Measurements from ENCODE around the gene C6orf89. TPM values are rescaled to one million over a fixed set of nuclear protein-coding genes. Genes with fewer than 3 reads are reported as not detected.
"Not testable (repeated sequence)": the region's sequence is repeated elsewhere in the genome, so short reads cannot be mapped to it uniquely, and the experiment has no call there.

C6orf89 gene
- total RNA-seq, 2 experiments from 2014 or later: 40.0 to 41.1 TPM

- peak overlapping the region; percentile 98 for H3K27ac Mint-ChIP-seq
- DNase-seq (peak; percentile 38), ATAC-seq (peak; percentile 4)
- peaks cover 51% of the 10 kb centered on the region for H3K4me1 Mint-ChIP-seq (ENCODE audit: low read depth)
- no peaks in the 10 kb centered on the region for H3K9me3 Mint-ChIP-seq (ENCODE audit: insufficient read depth)
- ChIA-PET CTCF (interaction anchor here (0.7 to 6.8 kb wide), 23 partner anchors 9 to 388 kb away, joined by 3 to 130 read pairs (median 8); partner anchors contain the start of genes C6orf89 and FGD2), POLR2A (interaction anchor here (0.7 to 3.4 kb wide), 10 partner anchors 8 to 559 kb away, joined by 3 to 35 read pairs (median 4); partner anchors contain the start of genes C6orf89, CMTR1 and MTCH1)
- H3K27me3 Mint-ChIP-seq (ENCODE audit: low read depth): peaks cover 8% of the 10 kb centered on the region
- H3K36me3 Mint-ChIP-seq (ENCODE audit: low read depth): peaks cover 35% of the 10 kb centered on the region
- peak overlapping the region; percentile 83 for H3K4me3 Mint-ChIP-seq
Observed at GRCh38 chr6:36873612-36874442, 11.9 kb upstream of the C6orf89 start.

GRCh38 chr6:36874443-36875249, 11.1 kb upstream of the C6orf89 start, which contains the start of gene PPIL1:
PPIL1 (minus strand) TSS chr6:36874803; CDS start chr6:36874772, 31 bp downstream.
- H3K4me1 Mint-ChIP-seq (ENCODE audit: low read depth): peaks cover 47% of the 10 kb centered on the region
- H3K9me3 Mint-ChIP-seq (ENCODE audit: insufficient read depth): no peaks in the 10 kb centered on the region
- H3K27me3 Mint-ChIP-seq (ENCODE audit: low read depth): peaks cover 8% of the 10 kb centered on the region
- peak; percentile 94 for ATAC-seq
- ChIA-PET POLR2A (interaction anchor here (0.7 to 3.4 kb wide), 18 partner anchors 9 to 1283 kb away, joined by 3 to 35 read pairs (median 3); partner anchors contain the start of genes C6orf89, CMTR1, MTCH1 and ZFAND3), CTCF (interaction anchor here (0.7 to 6.8 kb wide), 29 partner anchors 10 to 559 kb away, joined by 3 to 130 read pairs (median 5); partner anchors contain the start of genes C6orf89 and FGD2)
- peak within 1 kb of the TSS; percentile 83 for H3K4me3 Mint-ChIP-seq
- peak within 1 kb of the TSS; percentile 98 for H3K27ac Mint-ChIP-seq
- H3K36me3 Mint-ChIP-seq (ENCODE audit: low read depth): peaks cover 30% of the 10 kb centered on the region
- peak; percentile 89 for DNase-seq

GRCh38 chr6:36875250-36875633, 10.5 kb upstream of the C6orf89 start:
- CTCF ChIA-PET: interaction anchor here (0.6 to 6.8 kb wide), 24 partner anchors 10 to 559 kb away, joined by 3 to 130 read pairs (median 6); partner anchors contain the start of genes C6orf89 and FGD2
- H3K36me3 Mint-ChIP-seq (ENCODE audit: low read depth): peaks cover 27% of the 10 kb centered on the region
- peak overlapping the region; percentile 98 for H3K27ac Mint-ChIP-seq
- DNase-seq: no peak
- POLR2A ChIA-PET: interaction anchor here (0.7 to 3.4 kb wide), 15 partner anchors 9 to 1284 kb away, joined by 3 to 35 read pairs (median 3); partner anchors contain the start of genes C6orf89, CMTR1, MTCH1 and ZFAND3
- peaks cover 8% of the 10 kb centered on the region for H3K27me3 Mint-ChIP-seq (ENCODE audit: low read depth)
- H3K4me3 Mint-ChIP-seq: peak overlapping the region; percentile 83
- H3K4me1 Mint-ChIP-seq (ENCODE audit: low read depth): peaks cover 43% of the 10 kb centered on the region
- ATAC-seq: no peak
- no peaks in the 10 kb centered on the region for H3K9me3 Mint-ChIP-seq (ENCODE audit: insufficient read depth)

GRCh38 chr6:36884610-36885009, 1.1 kb upstream of the C6orf89 start:
- ATAC-seq: no peak
- Mint-ChIP-seq H3K27ac (no peak overlapping the region), H3K27me3 (ENCODE audit: low read depth) (no peaks in the 10 kb centered on the region), H3K4me3 (no peak overlapping the region), H3K9me3 (ENCODE audit: insufficient read depth) (no peaks in the 10 kb centered on the region), H3K4me1 (ENCODE audit: low read depth) (peaks cover 32% of the 10 kb centered on the region), H3K36me3 (ENCODE audit: low read depth) (peaks cover 8% of the 10 kb centered on the region)
- DNase-seq: no peak
- ChIA-PET CTCF (interaction anchor here (0.6 to 9.8 kb wide), 30 partner anchors 10 to 422 kb away, joined by 3 to 176 read pairs (median 6); partner anchors contain the start of genes FGD2, PI16 and PPIL1), POLR2A (interaction anchor here (1.3 to 3.0 kb wide), 7 partner anchors 10 to 133 kb away, joined by 4 to 35 read pairs (median 8); partner anchors contain the start of genes MTCH1 and PPIL1)

GRCh38 chr6:36886950-36887618, 1.3 kb downstream of the C6orf89 start:
- peak overlapping the region; percentile 73 for H3K27ac Mint-ChIP-seq
- ChIA-PET POLR2A (interaction anchor here (0.6 to 3.0 kb wide), 2 partner anchors 13 to 35 kb away, joined by 3 to 35 read pairs; partner anchors contain the start of gene PPIL1), CTCF (interaction anchor here (2.3 to 9.8 kb wide), 3 partner anchors 13 to 133 kb away, joined by 18 to 176 read pairs (median 130); partner anchors contain the start of gene PPIL1)
- DNase-seq: no peak
- H3K9me3 Mint-ChIP-seq (ENCODE audit: insufficient read depth): no peaks in the 10 kb centered on the region
- H3K4me1 Mint-ChIP-seq (ENCODE audit: low read depth): peaks cover 35% of the 10 kb centered on the region
- H3K27me3 Mint-ChIP-seq (ENCODE audit: low read depth): no peaks in the 10 kb centered on the region
- no peak for ATAC-seq
- H3K4me3 Mint-ChIP-seq: peak overlapping the region; percentile 91
- H3K36me3 Mint-ChIP-seq (ENCODE audit: low read depth): peaks cover 13% of the 10 kb centered on the region

GRCh38 chr6:36888115-36888643, 2.4 kb downstream of the C6orf89 start:
- DNase-seq (no peak), ATAC-seq (no peak)
- Mint-ChIP-seq H3K27me3 (ENCODE audit: low read depth) (no peaks in the 10 kb centered on the region), H3K4me3 (no peak overlapping the region), H3K4me1 (ENCODE audit: low read depth) (peaks cover 35% of the 10 kb centered on the region), H3K9me3 (ENCODE audit: insufficient read depth) (no peaks in the 10 kb centered on the region), H3K27ac (no peak overlapping the region), H3K36me3 (ENCODE audit: low read depth) (peaks cover 13% of the 10 kb centered on the region)
- CTCF ChIA-PET: interaction anchor here (0.6 to 3.0 kb wide), 7 partner anchors 15 to 130 kb away, joined by 3 to 26 read pairs (median 3); no protein-coding TSS in a partner anchor
- POLR2A ChIA-PET: no interaction called here

GRCh38 chr6:36888654-36889481, 3.1 kb downstream of the C6orf89 start:
- H3K9me3 Mint-ChIP-seq (ENCODE audit: insufficient read depth): no peaks in the 10 kb centered on the region
- no peaks in the 10 kb centered on the region for H3K27me3 Mint-ChIP-seq (ENCODE audit: low read depth)
- no peak overlapping the region for H3K4me3 Mint-ChIP-seq
- ATAC-seq (no peak), DNase-seq (no peak)
- peaks cover 35% of the 10 kb centered on the region for H3K4me1 Mint-ChIP-seq (ENCODE audit: low read depth)
- H3K36me3 Mint-ChIP-seq (ENCODE audit: low read depth): peaks cover 13% of the 10 kb centered on the region
- no peak overlapping the region for H3K27ac Mint-ChIP-seq
- ChIA-PET POLR2A (no interaction called here), CTCF (interaction anchor here (0.6 to 3.0 kb wide), 12 partner anchors 14 to 133 kb away, joined by 3 to 26 read pairs (median 4); partner anchors contain the start of gene PPIL1)

- DNase-seq (no peak), ATAC-seq (no peak)
- ChIA-PET CTCF (interaction anchor here (0.6 to 3.0 kb wide), 9 partner anchors 14 to 132 kb away, joined by 3 to 26 read pairs (median 6); partner anchors contain the start of gene PPIL1), POLR2A (no interaction called here)
- Mint-ChIP-seq H3K4me1 (ENCODE audit: low read depth) (peaks cover 30% of the 10 kb centered on the region), H3K27ac (no peak overlapping the region), H3K27me3 (ENCODE audit: low read depth) (no peaks in the 10 kb centered on the region), H3K9me3 (ENCODE audit: insufficient read depth) (no peaks in the 10 kb centered on the region), H3K4me3 (no peak overlapping the region), H3K36me3 (ENCODE audit: low read depth) (peaks cover 17% of the 10 kb centered on the region)
Observed at GRCh38 chr6:36890112-36890663, 4.4 kb downstream of the C6orf89 start.

GRCh38 chr6:36891153-36891552, 5.4 kb downstream of the C6orf89 start:
- ChIA-PET CTCF (interaction anchor here (1.0 to 2.4 kb wide), 4 partner anchors 39 to 160 kb away, joined by 3 to 10 read pairs (median 5); no protein-coding TSS in a partner anchor), POLR2A (interaction anchor here (0.7 kb wide), 1 partner anchor 90 kb away, joined by 3 read pairs; no protein-coding TSS in a partner anchor)
- H3K9me3 Mint-ChIP-seq (ENCODE audit: insufficient read depth); ATAC-seq; DNase-seq; H3K27me3 Mint-ChIP-seq (ENCODE audit: low read depth); H3K4me3 Mint-ChIP-seq; H3K27ac Mint-ChIP-seq: not testable (repeated sequence)
- H3K4me1 Mint-ChIP-seq (ENCODE audit: low read depth): peaks cover 26% of the 10 kb centered on the region
- H3K36me3 Mint-ChIP-seq (ENCODE audit: low read depth): peaks cover 20% of the 10 kb centered on the region

All from activated CD8-positive, alpha-beta T cell treated with anti-CD3 and anti-CD28 coated beads, Interleukin-2, amount 10 ng/mL, durations not matched to agents 7 days and 5 days (primary cell).